Activated CD8-positive, alpha-beta T cell treated with anti-CD3 and anti-CD28 coated beads, Interleukin-2, amount 10 ng/mL, durations not matched to agents 7 days and 5 days (primary cell): Measurements from ENCODE around the gene NSRP1. TPM values are rescaled to one million over a fixed set of nuclear protein-coding genes. Genes with fewer than 3 reads are reported as not detected.

ENCODE experiments used
- ATAC-seq: fragments of 150-1000 bp; cut with Tn5 transposase; one replicate; pipeline ENCODE4 v1.10.0; 2021; ENCODE audit warnings: moderate library complexity
- CTCF ChIA-PET: fragments of 350-600 bp; sonication (Branson Sonifier 250); formaldehyde crosslinking; loops from one replicate; lab custom pipeline; 2021; ENCODE audit warnings: antibody characterized with exemption; lab: Charles Lee
- POLR2A ChIA-PET: fragments of 350-600 bp; sonication (Branson Sonifier 250); formaldehyde crosslinking; loops from one replicate; lab custom pipeline; 2021; ENCODE audit warnings: antibody characterized with exemption; lab: Charles Lee
- DNase-seq: peaks from one replicate; pipeline ENCODE4 v3.0.0-alpha.2; 2020
- H3K27ac Mint-ChIP-seq: one replicate; pipeline ENCODE4 v1.8.0; 2021; ENCODE audit warnings: mild to moderate bottlenecking, mixed read lengths
- H3K27me3 Mint-ChIP-seq: one replicate; pipeline ENCODE4 v1.8.0; 2021; ENCODE audit warnings: low read depth, mixed read lengths
- H3K36me3 Mint-ChIP-seq: one replicate; pipeline ENCODE4 v1.8.0; 2021; ENCODE audit warnings: low read depth, mixed read lengths
- H3K4me1 Mint-ChIP-seq: one replicate; pipeline ENCODE4 v1.8.0; 2021; ENCODE audit warnings: low read depth, mixed read lengths
- H3K4me3 Mint-ChIP-seq: one replicate; pipeline ENCODE4 v1.8.0; 2021; ENCODE audit warnings: mild to moderate bottlenecking, mixed read lengths
- H3K9me3 Mint-ChIP-seq: one replicate; pipeline ENCODE4 v1.8.0; 2022; ENCODE audit warnings: mixed read lengths; ENCODE audit not compliant: insufficient read depth
- total RNA-seq, 2 experiments: library from RNA; stranded (reverse); gene quantifications; one replicate each; pipeline ENCODE4 v1.2.3, GENCODE V29; 2021

The NSRP1 gene
- total RNA-seq, 2 experiments from 2014 or later = 19.6 to 21.3 TPM

- Mint-ChIP-seq H3K36me3 (no peaks in the 10 kb centered on the region), H3K4me3 (no peak overlapping the region), H3K4me1 (peaks cover 4% of the 10 kb centered on the region), H3K9me3 (no peaks in the 10 kb centered on the region), H3K27ac (no peak overlapping the region), H3K27me3 (peaks cover 6% of the 10 kb centered on the region)
- ChIA-PET POLR2A (no interaction called here), CTCF (no interaction called here)
- no peak for DNase-seq
- no peak for ATAC-seq
Measured at GRCh38 chr17:30210366-30210765, 93.8 kb downstream of the NSRP1 start.

GRCh38 chr17:30210901-30211300 lies 94.3 kb downstream of the NSRP1 start:
- H3K4me1 Mint-ChIP-seq = peaks cover 4% of the 10 kb centered on the region
- H3K27me3 Mint-ChIP-seq = peaks cover 6% of the 10 kb centered on the region
- no peak for ATAC-seq
- no peaks in the 10 kb centered on the region for H3K9me3 Mint-ChIP-seq
- POLR2A ChIA-PET = no interaction called here
- no peak overlapping the region for H3K27ac Mint-ChIP-seq
- no peaks in the 10 kb centered on the region for H3K36me3 Mint-ChIP-seq
- DNase-seq = no peak
- CTCF ChIA-PET = no interaction called here
- no peak overlapping the region for H3K4me3 Mint-ChIP-seq

GRCh38 chr17:30211371-30211770 lies 94.8 kb downstream of the NSRP1 start:
- no peaks in the 10 kb centered on the region for H3K36me3 Mint-ChIP-seq
- CTCF ChIA-PET = no interaction called here
- no peak for ATAC-seq
- peaks cover 6% of the 10 kb centered on the region for H3K27me3 Mint-ChIP-seq
- no peak overlapping the region for H3K4me3 Mint-ChIP-seq
- no peak for DNase-seq
- H3K27ac Mint-ChIP-seq = no peak overlapping the region
- H3K9me3 Mint-ChIP-seq = no peaks in the 10 kb centered on the region
- peaks cover 4% of the 10 kb centered on the region for H3K4me1 Mint-ChIP-seq
- POLR2A ChIA-PET = no interaction called here

- ChIA-PET CTCF (no interaction called here), POLR2A (no interaction called here)
- H3K27me3 Mint-ChIP-seq = peaks cover 3% of the 10 kb centered on the region
- ATAC-seq (no peak), DNase-seq (no peak)
- H3K9me3 Mint-ChIP-seq = no peaks in the 10 kb centered on the region
- H3K27ac Mint-ChIP-seq = no peak overlapping the region
- peaks cover 4% of the 10 kb centered on the region for H3K4me1 Mint-ChIP-seq
- H3K4me3 Mint-ChIP-seq = no peak overlapping the region
- no peaks in the 10 kb centered on the region for H3K36me3 Mint-ChIP-seq
Measured at GRCh38 chr17:30212750-30213149, 96.1 kb downstream of the NSRP1 start.

- ATAC-seq (no peak), DNase-seq (no peak)
- H3K4me3 Mint-ChIP-seq = no peak overlapping the region
- CTCF ChIA-PET = no interaction called here
- H3K4me1 Mint-ChIP-seq = no peaks in the 10 kb centered on the region
- no peaks in the 10 kb centered on the region for H3K36me3 Mint-ChIP-seq
- POLR2A ChIA-PET = no interaction called here
- no peaks in the 10 kb centered on the region for H3K27me3 Mint-ChIP-seq
- no peaks in the 10 kb centered on the region for H3K9me3 Mint-ChIP-seq
- no peak overlapping the region for H3K27ac Mint-ChIP-seq
Measured at GRCh38 chr17:30217054-30217453, 100.4 kb downstream of the NSRP1 start.

- POLR2A ChIA-PET = no interaction called here
- Mint-ChIP-seq H3K36me3 (no peaks in the 10 kb centered on the region), H3K4me1 (no peaks in the 10 kb centered on the region), H3K9me3 (no peaks in the 10 kb centered on the region), H3K27me3 (no peaks in the 10 kb centered on the region), H3K27ac (no peak overlapping the region), H3K4me3 (no peak overlapping the region)
- CTCF ChIA-PET = no interaction called here
- ATAC-seq = no peak
- no peak for DNase-seq
Measured at GRCh38 chr17:30217746-30218245, 101.2 kb downstream of the NSRP1 start.

- Mint-ChIP-seq H3K27me3 (no peaks in the 10 kb centered on the region), H3K36me3 (no peaks in the 10 kb centered on the region), H3K4me1 (no peaks in the 10 kb centered on the region), H3K4me3 (no peak overlapping the region), H3K27ac (no peak overlapping the region), H3K9me3 (no peaks in the 10 kb centered on the region)
- ATAC-seq = no peak
- ChIA-PET CTCF (interaction anchor here (2.0 kb wide), 1 partner anchor 94 kb away, joined by 4 read pairs; no protein-coding TSS in a partner anchor), POLR2A (no interaction called here)
- no peak for DNase-seq
Measured at GRCh38 chr17:30218799-30219198, 102.2 kb downstream of the NSRP1 start.

- DNase-seq (no peak), ATAC-seq (no peak)
- H3K9me3 Mint-ChIP-seq = no peaks in the 10 kb centered on the region
- H3K27ac Mint-ChIP-seq = no peak overlapping the region
- no peaks in the 10 kb centered on the region for H3K4me1 Mint-ChIP-seq
- CTCF ChIA-PET = interaction anchor here (1.6 to 2.0 kb wide), 2 partner anchors 94 to 117 kb away, joined by 4 to 7 read pairs; no protein-coding TSS in a partner anchor
- no peaks in the 10 kb centered on the region for H3K36me3 Mint-ChIP-seq
- no peak overlapping the region for H3K4me3 Mint-ChIP-seq
- POLR2A ChIA-PET = no interaction called here
- H3K27me3 Mint-ChIP-seq = no peaks in the 10 kb centered on the region
Measured at GRCh38 chr17:30219315-30219714, 102.7 kb downstream of the NSRP1 start.

- no peaks in the 10 kb centered on the region for H3K36me3 Mint-ChIP-seq
- no peak overlapping the region for H3K27ac Mint-ChIP-seq
- no peak for ATAC-seq
- H3K4me1 Mint-ChIP-seq = no peaks in the 10 kb centered on the region
- ChIA-PET CTCF (interaction anchor here (1.0 to 2.0 kb wide), 3 partner anchors 15 to 117 kb away, joined by 3 to 7 read pairs (median 4); no protein-coding TSS in a partner anchor), POLR2A (interaction anchor here (0.6 kb wide), 1 partner anchor 16 kb away, joined by 3 read pairs; no protein-coding TSS in a partner anchor)
- no peak overlapping the region for H3K4me3 Mint-ChIP-seq
- no peaks in the 10 kb centered on the region for H3K27me3 Mint-ChIP-seq
- no peak for DNase-seq
- H3K9me3 Mint-ChIP-seq = no peaks in the 10 kb centered on the region
Measured at GRCh38 chr17:30219833-30220232, 103.2 kb downstream of the NSRP1 start.

- ChIA-PET POLR2A (interaction anchor here (0.6 kb wide), 1 partner anchor 17 kb away, joined by 3 read pairs; no protein-coding TSS in a partner anchor), CTCF (interaction anchor here (1.0 to 2.0 kb wide), 3 partner anchors 14 to 116 kb away, joined by 3 to 7 read pairs (median 4); no protein-coding TSS in a partner anchor)
- Mint-ChIP-seq H3K27ac (no peak overlapping the region), H3K9me3 (no peaks in the 10 kb centered on the region), H3K36me3 (no peaks in the 10 kb centered on the region), H3K4me1 (no peaks in the 10 kb centered on the region), H3K4me3 (no peak overlapping the region), H3K27me3 (no peaks in the 10 kb centered on the region)
- no peak for DNase-seq
- ATAC-seq = no peak
Measured at GRCh38 chr17:30220414-30220813, 103.8 kb downstream of the NSRP1 start.

GRCh38 chr17:30221346-30221745 lies 104.7 kb downstream of the NSRP1 start:
- ATAC-seq (no peak), DNase-seq (no peak)
- no peak overlapping the region for H3K4me3 Mint-ChIP-seq
- no peaks in the 10 kb centered on the region for H3K9me3 Mint-ChIP-seq
- no peaks in the 10 kb centered on the region for H3K4me1 Mint-ChIP-seq
- ChIA-PET CTCF (no interaction called here), POLR2A (no interaction called here)
- H3K27ac Mint-ChIP-seq = no peak overlapping the region
- no peaks in the 10 kb centered on the region for H3K27me3 Mint-ChIP-seq
- H3K36me3 Mint-ChIP-seq = no peaks in the 10 kb centered on the region

- DNase-seq (no peak), ATAC-seq (no peak)
- Mint-ChIP-seq H3K27ac (no peak overlapping the region), H3K36me3 (no peaks in the 10 kb centered on the region), H3K27me3 (peaks cover 2% of the 10 kb centered on the region), H3K4me1 (no peaks in the 10 kb centered on the region), H3K9me3 (no peaks in the 10 kb centered on the region), H3K4me3 (no peak overlapping the region)
- ChIA-PET POLR2A (no interaction called here), CTCF (no interaction called here)
Measured at GRCh38 chr17:30222251-30222650, 105.6 kb downstream of the NSRP1 start.
